ENCODE measurements around the gene SHLD1. TPM values are rescaled to one million over a fixed set of nuclear protein-coding genes. Genes with fewer than 3 reads are reported as not detected.

SHLD1 gene
- total RNA-seq, 1 experiment from 2014 or later: 13.1 TPM

Small RNAs within 50 kb of the gene (small RNA-seq; reads per million reads assigned to genes)
- gene RNU1-55P: 0.12 reads per million

Other genes starting within 250 kb of the SHLD1 start
- gene GPCPD1, start 139.4 kb upstream of the SHLD1 start, total RNA-seq (2014; rRNA removed; shearing (Covaris generic); ENCODE audit: low replicate concordance): 4.9 and 7.1 TPM in 2 replicates
- 0.07 and 0.11 TPM in 2 replicates for gene CHGB, start 161.1 kb downstream of the SHLD1 start, total RNA-seq (2014; rRNA removed; shearing (Covaris generic); ENCODE audit: low replicate concordance)
- gene TRMT6, start 200.1 kb downstream of the SHLD1 start, total RNA-seq (2014; rRNA removed; shearing (Covaris generic); ENCODE audit: low replicate concordance): 21.1 and 26.8 TPM in 2 replicates
- 11.5 and 12.6 TPM in 2 replicates for gene MCM8, start 200.3 kb downstream of the SHLD1 start, total RNA-seq (2014; rRNA removed; shearing (Covaris generic); ENCODE audit: low replicate concordance)